ENCODE results near the gene CFD.
"Not testable (repeated sequence)": the region's sequence is repeated elsewhere in the genome, so short reads cannot be mapped to it uniquely, and the experiment has no call there.

The CFD gene

GRCh38 chr19:891421-892200 lies 32.1 kb downstream of the CFD start:
- not testable (repeated sequence) for DNase-seq

- DNase-seq = no peak
Measured at GRCh38 chr19:892243-892893, 32.9 kb downstream of the CFD start.

GRCh38 chr19:892894-893689 lies 33.6 kb downstream of the CFD start, which contains the start of the genes MED16 and RNU6-9:
Gene MED16, minus strand, starts transcription at chr19:893187. Its CDS starts 2,056 bp downstream, at chr19:891131.
Gene RNU6-9, plus strand, starts transcription at chr19:893484.
- DNase-seq = peak; percentile 97

- DNase-seq = no peak
Measured at GRCh38 chr19:896434-896833, 37.0 kb downstream of the CFD start.

DNA sequence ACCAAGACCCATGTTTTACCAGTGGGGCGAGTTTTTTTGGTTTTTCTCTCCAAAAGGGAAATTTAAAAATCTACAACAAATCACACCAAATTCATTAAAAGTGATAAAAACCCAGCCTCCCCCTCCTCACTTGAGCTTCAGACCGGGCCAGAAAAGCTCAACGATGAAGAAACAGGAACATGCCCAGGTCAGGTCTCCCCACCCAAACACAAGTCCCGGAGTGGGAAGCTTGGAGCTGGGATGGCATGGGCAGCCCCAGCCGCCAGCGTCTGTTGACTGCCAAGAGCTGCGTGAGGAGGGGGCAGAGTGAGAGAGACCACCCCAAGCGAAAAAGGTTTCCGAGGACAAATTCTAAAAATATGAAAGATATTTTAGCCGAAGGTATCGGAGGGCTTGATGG lies 37.5 kb downstream of the CFD start:
- no peak for DNase-seq

DNA sequence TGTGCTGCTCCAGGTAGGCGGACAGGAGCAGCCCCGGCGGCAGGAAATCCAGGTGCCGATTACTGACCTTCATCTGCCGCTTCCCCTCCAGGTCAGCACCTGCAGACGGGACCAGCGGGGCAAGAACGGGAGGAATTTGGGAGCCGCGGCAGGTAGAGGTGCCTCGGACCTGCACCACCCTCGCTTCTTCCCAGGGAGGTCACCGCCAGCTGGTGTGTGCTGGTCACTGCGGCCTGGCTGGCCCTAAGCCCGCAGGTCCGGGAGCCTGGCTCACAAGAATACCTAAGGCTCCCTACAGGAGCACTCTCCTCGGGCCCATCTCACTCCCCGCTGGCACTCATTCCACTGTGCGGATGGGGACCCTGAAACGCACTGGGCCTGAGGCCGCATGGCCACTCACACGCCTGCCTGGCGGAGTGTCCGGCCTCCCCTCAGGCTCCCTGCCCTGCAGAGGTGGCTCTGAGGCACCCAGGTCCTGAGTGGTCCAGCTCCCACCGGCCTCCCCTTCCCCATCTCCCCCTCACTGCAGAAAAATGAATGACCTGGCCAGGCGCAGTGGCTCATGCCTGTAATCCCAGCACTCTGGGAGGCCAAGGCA lies 38.1 kb downstream of the CFD start:
- DNase-seq = no peak

GRCh38 chr19:898663-899062 lies 39.2 kb downstream of the CFD start:
- peak; percentile 91 for DNase-seq

- DNase-seq = no peak
Measured at GRCh38 chr19:899336-900042, 40.0 kb downstream of the CFD start.

GRCh38 chr19:900043-900301 lies 40.5 kb downstream of the CFD start:
- DNase-seq = no peak

DNA sequence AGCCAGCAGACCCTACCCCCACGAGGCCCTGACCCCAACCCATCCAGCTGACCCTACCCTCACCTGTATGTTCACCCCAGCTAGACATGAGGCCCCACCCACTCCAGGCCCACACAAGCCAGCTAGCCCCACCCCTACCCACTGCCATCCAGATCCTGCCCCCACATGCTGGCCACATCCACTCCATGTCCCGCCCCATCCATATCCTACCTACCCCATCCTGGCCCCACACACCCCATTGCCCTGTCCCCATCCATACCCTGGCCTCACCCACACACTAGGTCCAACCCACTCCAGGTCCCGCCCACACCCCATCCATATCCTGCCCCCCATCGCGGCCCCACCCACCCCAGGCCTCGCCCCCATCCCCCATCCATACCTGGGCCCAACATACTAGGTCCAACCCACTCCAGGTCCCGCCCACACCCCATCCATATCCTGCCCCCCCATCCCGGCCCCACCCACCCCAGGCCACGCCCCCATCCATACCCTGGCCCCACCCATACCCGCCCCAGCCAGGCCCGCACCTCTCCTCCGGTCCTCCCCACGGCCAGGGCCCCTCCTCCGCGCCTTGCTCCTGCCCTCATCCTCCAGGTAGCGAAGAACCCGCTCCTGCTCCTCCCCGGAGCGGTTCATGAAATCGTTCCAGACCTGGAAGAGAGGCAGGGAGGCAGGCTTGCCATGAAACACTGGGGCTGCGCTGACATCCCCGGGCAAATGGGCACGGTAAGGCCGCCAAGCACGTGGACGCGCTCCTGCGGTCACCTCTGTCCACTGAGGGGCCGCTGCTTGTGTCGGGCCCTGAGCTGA lies 41.0 kb downstream of the CFD start:
- no peak for DNase-seq

- DNase-seq = no peak
Measured at GRCh38 chr19:901216-902092, 42.0 kb downstream of the CFD start.

GRCh38 chr19:902093-902370 lies 42.6 kb downstream of the CFD start:
- no peak for DNase-seq

- DNase-seq = no peak
Measured at GRCh38 chr19:902446-903226, 43.2 kb downstream of the CFD start.

GRCh38 chr19:903266-903797 lies 43.9 kb downstream of the CFD start:
- peak; percentile 69 for DNase-seq

DNA sequence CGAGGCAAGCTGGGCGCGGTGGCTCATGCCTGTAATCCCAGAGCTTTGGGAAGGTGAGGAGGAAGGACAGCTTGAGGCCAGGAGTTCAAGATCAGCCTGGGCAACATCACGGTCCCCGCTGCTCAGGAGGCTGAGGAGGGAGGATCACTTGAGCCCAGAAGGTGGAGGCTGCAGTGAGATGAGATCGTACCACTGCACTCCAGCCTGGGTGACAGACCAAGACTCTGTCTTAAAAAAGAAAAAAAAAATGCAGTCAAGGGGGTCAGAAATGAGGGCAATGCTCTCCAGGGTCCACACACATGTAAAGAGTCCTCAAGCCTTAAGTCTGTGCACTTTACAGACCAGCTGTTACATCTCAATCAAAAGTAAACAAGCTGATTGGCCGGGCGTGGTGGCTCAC lies 45.1 kb downstream of the CFD start:
- DNase-seq = no peak

- DNase-seq = no peak
Measured at GRCh38 chr19:906480-906879, 47.0 kb downstream of the CFD start.

- no peak for DNase-seq
Measured at GRCh38 chr19:907183-907853, 47.9 kb downstream of the CFD start.

- no peak for DNase-seq
Measured at GRCh38 chr19:911197-912033, 52.0 kb downstream of the CFD start.
